SK-N-SH treated with all-trans-retinoic acid at 6 μM for 48 hours (cell line): ENCODE measurements around the gene CRADD.

Experiments used
- CSRNP3 ChIP-seq: fragments of 250-450 bp; sonication (Bioruptor Pico); IDR thresholded peaks from 2 replicates; pipeline ENCODE4 v1.5.1; 2021; ENCODE audit warnings: mild to moderate bottlenecking, moderate library complexity
- ISL1 ChIP-seq: fragments of 250-450 bp; sonication (Bioruptor Pico); IDR thresholded peaks from 2 replicates; pipeline ENCODE4 v2.1.2; 2022; ENCODE audit warnings: mild to moderate bottlenecking, moderate library complexity
- PATZ1 ChIP-seq: fragments of 250-450 bp; sonication (Bioruptor Pico); IDR thresholded peaks from 2 replicates; pipeline ENCODE4 v1.8.0; 2020; ENCODE audit warnings: mild to moderate bottlenecking, moderate library complexity, borderline replicate concordance
- PPARA ChIP-seq: fragments of 250-450 bp; sonication (Bioruptor Pico); IDR thresholded peaks from 2 replicates; pipeline ENCODE4 v1.5.0; 2020; ENCODE audit warnings: mild to moderate bottlenecking, borderline replicate concordance
- RARB ChIP-seq: fragments of 250-450 bp; sonication (Bioruptor Pico); IDR thresholded peaks from 2 replicates; pipeline ENCODE4 v1.8.0; 2021; ENCODE audit warnings: mild to moderate bottlenecking, moderate library complexity
- TCF4 ChIP-seq: fragments of 250-450 bp; sonication (Bioruptor Pico); IDR thresholded peaks from 2 replicates; pipeline ENCODE4 v1.8.0; 2021; ENCODE audit warnings: mild to moderate bottlenecking, moderate library complexity, borderline replicate concordance
- TSHZ2 ChIP-seq: fragments of 250-450 bp; sonication (Bioruptor Pico); IDR thresholded peaks from 2 replicates; pipeline ENCODE4 v1.5.0; 2020; ENCODE audit warnings: mild to moderate bottlenecking, moderate library complexity
- ZC3H10 ChIP-seq: fragments of 250-450 bp; sonication (Bioruptor Pico); IDR thresholded peaks from 2 replicates; pipeline ENCODE4 v1.5.1; 2021; ENCODE audit warnings: mild to moderate bottlenecking, moderate library complexity
- ZFP30 ChIP-seq: fragments of 450-650 bp; formaldehyde crosslinking; IDR thresholded peaks from 2 replicates; pipeline ENCODE4 v1.5.0; 2022; ENCODE audit warnings: mild to moderate bottlenecking, moderate library complexity
- ZNF565 ChIP-seq: fragments of 450-650 bp; formaldehyde crosslinking; conservative IDR thresholded peaks from 2 replicates; pipeline ENCODE4 v1.5.0; 2020; ENCODE audit warnings: low read depth, mild to moderate bottlenecking, moderate library complexity
- ZNF70 ChIP-seq: fragments of 450-650 bp; formaldehyde crosslinking; IDR thresholded peaks from 2 replicates; pipeline ENCODE4 v1.5.0; 2020; ENCODE audit warnings: mild to moderate bottlenecking, moderate library complexity
- ZNF8 ChIP-seq: fragments of 450-650 bp; formaldehyde crosslinking; IDR thresholded peaks from 2 replicates; pipeline ENCODE4 v1.5.0; 2020; ENCODE audit warnings: mild to moderate bottlenecking, moderate library complexity

DNA sequence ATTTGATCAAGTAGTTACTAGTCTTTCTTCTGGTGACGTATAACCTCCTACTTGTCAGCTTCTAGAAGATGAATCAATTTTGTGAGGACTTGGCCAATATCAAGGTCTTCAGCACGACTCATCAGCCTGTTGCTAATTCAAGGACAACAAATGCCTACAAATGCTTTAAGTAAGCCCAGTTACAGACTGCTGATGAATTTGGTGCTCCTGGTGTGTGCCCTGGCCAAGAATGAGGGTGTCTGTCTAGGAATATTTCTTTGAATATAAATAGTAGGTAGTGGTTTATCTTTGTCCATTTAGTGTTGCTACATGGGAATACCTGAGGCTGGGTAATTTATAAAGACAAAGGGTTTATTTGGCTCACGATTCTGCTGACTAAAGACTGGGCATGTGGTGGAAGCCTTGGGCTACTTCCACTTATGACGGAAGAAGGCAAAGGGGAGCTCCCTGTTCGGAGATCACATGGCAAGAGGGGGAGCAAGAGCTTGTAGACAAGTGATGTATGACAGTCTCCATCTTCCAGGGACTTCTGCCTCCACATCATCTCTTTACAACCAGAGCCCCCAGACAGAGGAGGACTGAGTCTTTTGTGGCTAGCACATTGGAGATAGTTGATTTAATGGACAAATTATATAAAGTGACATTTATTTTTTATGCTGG lies 180.2 kb downstream of the CRADD start:
- TF ChIP-seq TCF4 (CRISPR knock-in tag) (no peak), ZNF70 (no peak), ISL1 (no peak), ZFP30 (CRISPR knock-in tag) (no peak), ZC3H10 (CRISPR knock-in tag) (no peak), PATZ1 (CRISPR knock-in tag) (no peak), RARB (CRISPR knock-in tag) (no peak), PPARA (CRISPR knock-in tag) (no peak), CSRNP3 (CRISPR knock-in tag) (no peak), TSHZ2 (CRISPR knock-in tag) (no peak), ZNF8 (CRISPR knock-in tag) (no peak), ZNF565 (no peak)
